Activated naive CD4-positive, alpha-beta T cell treated with anti-CD3 and anti-CD28 coated beads, Interleukin-2, amount 50 U/mL, for 16 hours (primary cell): ENCODE data around the gene ALDH5A1.
"Not testable (repeated sequence)": the region's sequence is repeated elsewhere in the genome, so short reads cannot be mapped to it uniquely, and the experiment has no call there.

Experiments
- DNase-seq: peaks from one replicate; pipeline ENCODE4 v3.0.0-alpha.2; 2020

The ALDH5A1 gene

DNA sequence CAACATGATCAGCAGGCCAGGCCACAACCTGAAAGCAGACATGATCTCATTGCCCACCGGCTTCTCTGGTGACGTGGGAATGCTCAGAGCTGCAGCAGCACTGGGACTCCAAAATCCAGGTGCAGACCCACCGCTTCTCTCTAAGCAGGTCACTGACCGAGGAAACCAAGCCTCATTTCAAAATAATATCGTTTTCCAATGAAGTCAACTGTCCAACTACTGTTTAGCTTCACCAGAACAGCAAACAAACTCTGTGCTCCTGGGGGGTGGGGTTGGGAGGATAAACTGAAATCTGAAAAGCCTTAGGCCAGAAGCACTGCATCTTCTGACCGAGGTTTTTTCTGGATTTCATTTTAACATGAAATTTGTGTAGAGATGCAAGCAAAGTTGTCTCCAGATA lies 5.3 kb upstream of the ALDH5A1 start, which contains the start of gene GPLD1:
GPLD1 (minus strand) TSS at position 109 of the 400 bp plus-strand sequence; CDS start at position 42, 67 bp downstream.
- no peak for DNase-seq

DNA sequence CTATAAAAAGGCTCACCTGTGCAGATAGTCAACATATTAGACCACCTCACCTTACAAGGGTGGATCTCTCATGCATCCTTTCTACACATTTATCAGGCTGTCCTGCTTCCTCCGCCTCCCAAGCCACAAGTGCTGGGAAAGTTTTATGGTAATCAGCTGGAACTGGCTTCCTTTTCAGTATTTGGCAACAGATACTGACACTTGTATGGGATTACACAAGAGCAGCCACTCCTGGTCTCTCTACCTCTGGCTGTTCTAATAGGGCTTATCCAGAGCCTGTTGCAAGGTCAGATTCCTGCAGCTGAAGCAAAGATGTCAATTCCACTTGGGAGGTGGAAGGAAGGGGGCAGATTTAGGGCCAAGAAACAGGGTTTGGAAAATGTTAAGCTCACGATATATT lies 4.9 kb upstream of the ALDH5A1 start:
- DNase-seq, result no peak

DNA sequence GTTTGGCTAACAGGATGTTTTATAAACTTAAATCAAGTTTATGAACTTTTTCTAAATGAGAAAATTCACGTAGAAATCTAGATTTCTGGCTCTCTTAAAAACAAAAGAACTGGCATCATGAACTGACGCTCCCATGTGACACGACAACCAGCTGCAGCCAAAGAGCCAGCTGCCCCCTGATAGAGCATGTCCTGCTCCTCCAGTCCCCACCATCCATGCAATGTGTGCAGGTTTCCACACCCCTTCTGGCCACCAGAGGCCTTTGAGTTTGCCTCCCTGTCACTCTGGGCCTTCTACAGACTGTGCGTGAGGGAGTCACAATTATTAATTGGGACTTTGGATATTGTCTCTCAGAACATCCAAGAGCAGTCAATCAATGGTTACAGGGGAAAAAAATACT lies 3.8 kb upstream of the ALDH5A1 start:
- no peak for DNase-seq

DNA sequence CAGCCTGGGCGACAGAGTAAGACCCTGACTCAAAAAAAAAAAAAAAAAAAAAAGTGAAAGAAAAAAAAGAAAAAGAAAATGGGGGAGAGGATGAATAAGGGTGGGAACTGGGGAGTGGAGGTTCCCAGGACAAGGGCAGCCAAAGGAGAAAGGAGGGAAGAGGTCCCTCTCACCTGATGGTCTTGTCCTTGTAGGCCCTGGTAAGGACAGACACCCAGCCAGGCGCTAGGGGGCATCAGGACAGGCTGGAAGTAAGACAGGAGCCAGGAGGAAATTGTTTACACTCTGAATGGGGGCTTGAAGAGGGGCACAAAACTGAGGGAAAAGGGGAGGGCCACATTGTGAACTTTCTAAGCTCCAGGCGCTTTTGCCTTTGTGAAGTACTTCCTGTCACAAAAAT lies 2.3 kb upstream of the ALDH5A1 start:
- DNase-seq, result no peak

DNA sequence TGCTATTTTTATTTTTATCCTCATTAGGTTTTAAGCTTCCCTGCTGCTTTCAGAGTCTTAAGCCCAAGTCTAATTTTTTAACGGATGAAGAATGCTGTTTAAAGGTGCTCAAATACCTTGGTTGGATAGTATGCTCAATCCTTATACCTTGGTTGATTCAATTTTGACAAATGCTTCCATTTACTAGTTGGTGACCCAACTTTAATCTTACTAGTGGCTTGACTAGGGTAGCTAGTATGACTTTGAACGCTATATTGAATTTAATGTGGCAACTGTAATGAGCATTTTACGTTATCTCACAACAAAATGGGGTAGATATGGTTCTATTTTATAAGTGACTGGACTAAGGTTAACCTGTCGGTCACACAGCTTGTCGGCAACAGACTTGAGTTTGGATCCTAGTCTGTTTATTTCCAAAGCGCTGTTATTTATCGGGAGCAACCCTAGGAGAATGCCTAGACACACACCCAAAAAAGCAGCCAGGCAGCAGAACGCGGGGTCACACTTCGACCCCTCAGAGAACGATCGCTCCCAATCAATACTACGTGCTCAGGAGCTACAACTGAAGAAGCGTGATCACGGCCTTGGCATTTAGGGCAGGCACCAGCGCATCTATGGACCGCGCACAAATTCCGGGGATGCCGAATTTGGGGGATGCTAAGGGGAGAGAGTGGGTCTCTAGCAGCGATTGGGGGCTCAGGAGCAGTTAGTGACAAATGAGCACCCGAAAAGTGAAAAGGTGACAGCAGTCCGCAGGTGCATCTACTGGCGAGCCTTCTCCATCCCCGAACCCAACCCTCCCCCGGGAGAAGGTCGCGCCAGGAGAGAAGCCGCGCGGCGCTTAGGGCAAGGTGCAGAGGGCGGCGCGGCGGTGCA lies 586 bp upstream of the ALDH5A1 start:
- DNase-seq, result no peak

DNA sequence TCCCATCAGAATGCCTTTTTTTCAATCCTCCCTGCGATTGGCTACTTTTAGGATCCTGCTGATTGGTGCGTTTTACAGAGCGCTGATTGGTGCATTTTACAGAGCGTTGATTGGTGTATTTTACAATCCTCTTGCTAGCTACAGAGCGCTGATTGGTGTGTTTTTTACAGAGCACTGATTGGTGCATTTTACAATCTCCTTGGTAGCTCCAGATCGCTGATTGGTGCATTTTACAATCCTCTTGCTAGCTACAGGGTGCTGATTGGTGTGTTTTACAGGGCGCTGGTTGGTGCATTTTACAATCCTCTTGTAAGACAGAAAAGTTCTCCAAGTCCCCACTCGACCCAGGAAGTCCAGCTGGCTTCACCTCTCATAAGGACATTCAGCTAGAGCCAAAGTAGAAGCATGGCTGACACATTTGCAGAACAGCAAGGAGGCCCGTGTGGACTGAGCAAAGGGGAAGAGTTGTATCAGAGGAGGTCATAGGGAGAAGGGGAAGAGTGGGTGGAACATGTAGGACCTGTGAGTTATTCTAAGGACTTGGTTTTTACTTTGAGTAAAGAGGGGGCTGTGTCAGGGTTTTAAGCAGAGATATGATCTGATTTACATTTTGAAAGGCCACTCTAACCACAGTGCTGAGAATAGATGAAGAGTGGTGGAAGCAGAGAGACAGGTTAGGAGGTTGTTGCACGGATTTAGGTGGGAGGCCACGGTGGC lies 2.6 kb downstream of the ALDH5A1 start:
- DNase-seq, result no peak

DNA sequence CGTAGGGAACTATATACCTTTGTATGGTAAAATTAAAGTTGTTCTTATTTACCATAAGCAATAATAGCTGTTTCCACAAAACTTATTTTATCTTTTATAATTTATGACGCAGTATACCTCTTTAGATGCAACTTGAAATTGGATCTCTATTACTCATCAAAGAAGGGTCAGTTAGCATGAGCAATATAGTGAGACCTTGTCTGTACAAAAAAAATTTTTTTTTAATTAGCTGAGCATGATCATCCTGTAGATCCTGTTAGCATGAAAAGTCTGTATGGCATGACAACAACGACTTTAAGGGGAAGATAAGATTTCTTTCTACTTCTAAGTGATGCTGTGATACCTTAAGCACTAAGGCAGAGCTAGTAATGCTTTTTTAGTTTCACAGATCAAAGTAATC lies 5.9 kb downstream of the ALDH5A1 start:
- DNase-seq, result no peak

DNA sequence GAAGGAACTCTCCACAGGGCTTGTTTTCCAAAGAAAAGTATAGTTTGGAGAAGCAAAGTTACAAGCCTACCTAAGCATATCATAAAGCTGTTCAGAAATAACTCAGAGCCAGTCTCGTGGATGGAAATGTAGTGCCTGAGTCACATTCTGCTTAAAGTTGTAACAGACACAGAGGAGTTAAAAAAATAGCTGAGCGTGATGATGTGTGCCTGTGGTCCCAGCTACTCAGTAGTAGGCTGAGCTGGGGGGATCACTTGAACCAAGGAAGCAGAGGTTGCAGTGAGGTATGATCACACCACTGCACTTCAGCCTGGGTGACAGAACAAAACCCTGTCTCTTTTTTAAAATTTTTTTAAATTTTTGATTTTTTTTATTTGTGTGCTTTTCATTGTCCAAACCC lies 6.6 kb downstream of the ALDH5A1 start:
- no peak for DNase-seq

DNA sequence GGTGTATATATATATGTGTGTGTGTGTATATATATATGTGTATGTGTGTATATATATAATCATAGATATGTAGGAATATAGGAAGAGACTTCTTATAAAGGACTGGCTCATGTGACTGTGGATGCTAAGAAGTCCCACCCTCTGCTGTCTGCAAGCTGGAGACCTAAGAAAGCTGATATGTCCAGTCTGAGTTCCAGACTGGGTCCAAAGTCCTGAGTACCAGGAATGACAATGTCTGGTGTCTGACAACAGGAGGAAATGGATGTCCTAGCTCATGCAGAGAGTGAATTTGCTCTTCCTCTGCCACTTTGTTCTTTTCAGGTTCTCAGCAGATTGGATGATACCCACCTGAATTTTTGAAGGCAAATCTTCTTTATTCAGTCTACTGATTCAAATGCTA lies 7.1 kb downstream of the ALDH5A1 start:
- DNase-seq, result no peak

DNA sequence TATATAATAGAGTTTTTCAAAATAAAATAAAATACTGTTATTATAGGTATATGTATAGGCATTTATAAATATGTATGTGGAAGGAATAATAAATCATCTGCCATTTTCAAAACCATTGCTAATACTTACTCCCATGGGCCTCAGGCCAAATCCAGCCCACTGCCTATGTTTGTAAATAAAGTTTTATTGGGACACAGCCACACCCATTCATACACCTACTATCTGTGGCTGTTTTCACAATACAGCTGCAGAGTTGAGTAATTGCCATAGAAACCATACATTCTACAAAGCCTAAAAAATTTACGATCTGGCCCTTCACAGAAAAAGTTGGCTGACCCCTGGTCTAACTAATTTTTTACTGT lies 9.5 kb downstream of the ALDH5A1 start:
- DNase-seq, result no peak

DNA sequence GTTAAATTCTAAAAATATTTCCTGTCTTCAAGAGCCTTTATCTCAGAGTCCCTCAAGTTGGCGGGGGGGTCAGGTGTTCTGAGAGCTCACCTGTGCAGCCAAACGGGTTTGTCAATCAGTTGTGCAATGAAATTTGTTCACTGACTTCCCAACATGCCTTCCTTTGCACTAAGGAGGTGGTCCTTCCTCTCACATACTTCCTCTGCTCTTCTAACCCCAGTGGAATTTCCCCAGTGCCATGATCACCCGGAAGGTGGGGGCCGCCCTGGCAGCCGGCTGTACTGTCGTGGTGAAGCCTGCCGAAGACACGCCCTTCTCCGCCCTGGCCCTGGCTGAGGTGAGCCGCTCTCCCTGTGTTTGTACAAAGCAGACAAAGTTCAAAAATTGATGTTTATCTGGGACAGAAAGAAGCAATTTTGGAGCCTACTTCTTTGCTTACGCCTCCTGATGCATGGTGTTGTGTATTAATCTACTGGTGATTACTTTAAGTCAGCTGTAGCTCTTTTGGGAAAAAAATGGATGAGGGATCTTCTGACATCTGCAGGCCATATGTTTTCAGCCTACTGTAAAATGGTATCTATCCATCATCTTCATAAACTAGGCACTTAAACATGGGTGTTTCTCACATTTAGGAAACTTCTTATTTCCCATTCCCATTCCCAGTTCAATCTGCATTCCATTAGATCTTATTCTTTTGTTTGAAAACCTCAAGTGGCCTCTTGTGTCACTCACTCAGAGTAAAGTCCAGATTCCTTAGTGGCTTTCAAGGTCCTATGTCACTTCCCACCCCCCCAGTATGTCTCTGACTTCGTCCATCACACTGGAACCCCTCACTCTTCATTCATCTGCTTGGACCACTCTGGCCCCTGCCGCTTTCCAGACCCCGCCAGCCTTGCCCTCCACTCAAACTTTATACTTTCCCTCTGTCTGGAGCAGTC lies 10.1 kb downstream of the ALDH5A1 start:
- DNase-seq, result no peak

DNA sequence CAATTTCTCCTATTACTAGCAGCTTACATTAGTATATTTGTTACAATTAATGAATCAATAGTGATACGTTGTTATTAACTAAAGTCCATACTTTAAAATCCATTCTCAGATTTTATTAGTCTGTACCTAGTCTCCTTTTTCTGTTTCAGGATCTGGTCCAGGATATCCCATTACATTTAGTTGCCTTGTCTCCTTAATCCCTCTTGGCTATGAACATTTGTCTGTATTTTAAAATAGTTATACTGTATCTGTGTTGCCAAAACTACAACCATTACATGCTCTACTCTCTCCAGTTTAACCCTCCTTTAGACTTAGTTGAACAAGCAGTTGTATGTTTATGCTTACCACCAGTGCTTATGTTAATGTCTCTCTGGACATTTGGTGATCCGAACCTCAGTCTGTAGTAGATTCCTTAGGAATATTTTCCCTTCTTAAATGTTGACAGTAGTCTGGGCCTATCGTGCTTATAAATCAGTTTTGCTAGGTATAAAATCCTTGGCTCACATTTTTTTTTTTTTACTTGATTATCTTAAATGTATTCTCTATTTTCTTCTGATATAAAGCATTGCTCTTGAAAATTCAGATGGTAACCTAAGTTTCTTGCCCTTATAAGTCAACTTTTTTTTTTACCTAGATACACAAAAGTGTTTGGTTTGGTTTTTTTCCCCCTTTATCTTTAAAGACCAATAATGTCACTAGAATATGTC lies 12.2 kb downstream of the ALDH5A1 start:
- no peak for DNase-seq

DNA sequence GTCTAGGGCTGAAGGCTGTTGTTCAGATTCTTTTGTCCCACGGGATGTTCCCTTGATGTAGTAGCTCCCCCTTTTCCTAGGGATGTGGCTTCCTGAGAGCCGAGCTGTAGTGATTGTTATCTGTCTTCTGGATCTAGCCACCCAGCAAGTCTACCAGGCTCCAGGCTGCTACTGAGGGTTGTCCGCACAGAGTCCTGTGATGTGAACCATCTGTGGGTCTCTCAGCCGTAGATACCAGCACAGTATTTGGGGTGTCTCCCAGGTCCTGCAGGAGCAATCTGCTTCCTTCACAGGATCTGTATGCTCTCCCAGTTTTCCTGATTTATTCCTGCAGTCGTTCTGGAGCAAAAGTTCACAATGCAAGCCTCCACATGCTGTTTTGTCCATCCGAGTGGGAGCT lies 17.2 kb downstream of the ALDH5A1 start:
- not testable (repeated sequence) for DNase-seq

DNA sequence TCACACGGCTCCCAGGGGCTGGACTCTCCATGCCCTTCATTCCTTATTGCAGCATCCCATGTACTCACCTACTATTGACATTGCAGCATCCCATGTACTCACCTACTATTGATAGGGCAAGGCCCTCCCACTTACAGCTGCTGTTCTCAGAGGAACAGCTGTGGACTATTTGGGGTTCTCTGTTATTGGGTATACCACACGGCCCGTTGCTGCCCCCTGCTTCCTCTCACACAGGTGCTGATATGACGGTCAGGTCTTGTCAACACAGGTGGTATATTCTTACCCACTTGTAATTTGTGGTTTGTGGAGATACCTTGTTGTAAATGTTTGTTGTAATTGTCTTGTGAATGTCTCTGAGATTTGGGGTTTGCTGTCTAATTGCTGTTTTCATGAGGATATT lies 18.8 kb downstream of the ALDH5A1 start:
- no peak for DNase-seq

DNA sequence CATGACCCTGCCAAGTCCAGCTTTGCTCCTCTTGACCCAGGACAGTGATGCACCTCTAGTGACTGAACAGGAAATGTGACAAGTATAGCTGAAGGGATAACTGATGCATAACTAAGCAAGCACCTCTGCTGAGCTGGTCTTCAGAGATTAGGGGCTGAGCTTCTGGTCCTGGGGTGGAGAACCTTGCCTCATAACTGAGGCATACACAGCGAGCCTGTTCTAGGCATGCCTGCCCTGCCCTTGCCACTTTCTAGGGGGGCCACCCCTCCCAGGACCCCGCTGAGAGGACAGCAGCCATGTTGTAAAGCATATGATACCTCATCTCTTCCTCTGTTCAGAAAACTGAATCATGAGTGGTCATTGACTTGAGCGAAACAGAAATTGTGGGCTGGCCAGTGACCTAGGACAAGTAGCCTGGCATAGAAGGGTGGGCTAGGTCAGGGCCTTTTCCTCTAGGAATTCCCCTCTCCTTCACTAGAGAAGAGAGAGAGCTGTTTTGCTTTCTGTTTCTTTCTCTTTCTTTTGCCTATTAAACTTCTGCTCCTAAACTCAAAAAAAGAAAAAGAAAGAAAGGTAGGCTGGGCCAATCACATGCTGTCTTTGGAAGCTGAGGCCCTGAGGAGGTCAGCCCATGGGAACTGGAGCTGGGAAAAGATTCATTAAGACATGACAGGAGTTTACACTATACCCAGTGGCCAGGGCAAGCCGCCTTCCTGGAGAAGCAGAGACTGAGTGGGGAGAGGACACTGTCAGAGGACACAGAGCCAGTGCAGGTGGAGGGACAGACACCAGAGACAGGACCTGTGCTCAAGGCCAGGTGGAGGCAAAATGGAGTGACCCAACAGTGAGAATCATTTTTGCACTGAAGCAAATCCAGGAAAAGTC lies 23.1 kb downstream of the ALDH5A1 start:
- DNase-seq, result no peak

DNA sequence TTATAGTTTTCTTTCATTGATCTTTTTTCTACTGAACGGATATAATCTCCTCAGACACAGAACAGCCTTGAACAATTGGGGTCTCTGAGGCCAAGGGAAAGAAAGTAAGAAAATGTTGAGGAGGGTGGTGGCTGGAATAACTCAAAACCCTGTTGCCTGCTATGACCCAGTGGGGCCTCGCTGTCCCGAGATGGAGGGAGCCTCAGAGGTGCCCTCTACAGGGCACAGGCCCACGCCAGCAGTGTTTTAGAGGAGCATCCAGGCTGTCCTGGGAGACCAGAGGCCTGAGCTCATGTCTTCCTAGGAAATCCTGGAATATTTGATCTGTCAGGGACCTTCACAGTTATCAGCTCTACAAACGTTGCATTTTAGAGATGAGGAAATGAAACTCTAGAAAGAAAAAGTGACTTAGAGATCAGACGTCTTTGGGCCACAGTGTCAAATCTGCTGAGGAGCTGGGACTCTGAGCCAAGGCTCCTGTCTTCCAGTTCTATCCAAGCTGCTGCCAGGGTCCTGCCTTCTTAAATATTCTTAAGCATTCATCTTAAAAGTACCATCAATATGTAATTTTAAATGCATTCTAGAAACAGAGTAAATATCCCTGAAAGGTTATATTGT lies 26.3 kb downstream of the ALDH5A1 start:
- peak; percentile 34 for DNase-seq

DNA sequence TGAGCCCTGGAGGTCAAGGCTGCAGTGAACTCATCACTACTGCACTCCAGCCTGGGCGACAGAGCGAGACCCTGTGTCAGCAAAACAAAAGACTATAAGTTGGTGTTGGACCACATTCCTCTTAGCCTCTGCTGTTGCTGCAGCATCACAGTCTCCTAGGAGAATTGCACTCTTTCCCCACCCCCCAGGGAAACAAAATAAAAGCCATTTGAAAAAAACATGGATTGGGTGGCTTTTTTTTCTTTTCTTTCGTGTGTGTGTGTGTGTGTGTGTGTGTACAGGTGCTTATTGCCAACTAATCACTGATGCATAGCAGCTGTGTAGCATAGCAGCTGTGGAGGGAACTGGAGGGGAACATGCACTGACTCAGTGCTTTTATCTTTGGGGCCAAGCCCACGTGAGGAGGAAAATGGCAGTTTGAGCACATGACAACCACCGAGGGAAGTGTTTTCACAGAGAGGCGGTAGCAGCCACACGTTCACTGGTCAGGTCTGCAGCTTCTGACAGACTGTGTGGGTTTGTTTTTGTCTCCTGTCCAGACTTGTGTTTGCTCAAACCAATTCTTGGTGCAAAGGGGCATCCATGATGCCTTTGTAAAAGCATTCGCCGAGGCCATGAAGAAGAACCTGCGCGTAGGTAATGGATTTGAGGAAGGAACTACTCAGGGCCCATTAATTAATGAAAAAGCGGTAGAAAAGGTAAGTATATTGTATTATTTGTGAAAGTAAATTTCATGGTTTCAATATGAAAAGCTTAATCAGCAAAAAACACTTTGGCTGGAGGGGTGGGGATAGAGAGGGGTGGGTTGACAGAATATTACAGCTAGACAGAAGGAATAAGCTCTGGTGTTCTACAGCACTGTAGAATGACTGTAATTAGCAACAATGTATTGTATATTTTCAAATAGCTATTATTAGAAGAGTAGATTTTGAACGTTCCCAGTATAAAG lies 27.7 kb downstream of the ALDH5A1 start:
- no peak for DNase-seq

DNA sequence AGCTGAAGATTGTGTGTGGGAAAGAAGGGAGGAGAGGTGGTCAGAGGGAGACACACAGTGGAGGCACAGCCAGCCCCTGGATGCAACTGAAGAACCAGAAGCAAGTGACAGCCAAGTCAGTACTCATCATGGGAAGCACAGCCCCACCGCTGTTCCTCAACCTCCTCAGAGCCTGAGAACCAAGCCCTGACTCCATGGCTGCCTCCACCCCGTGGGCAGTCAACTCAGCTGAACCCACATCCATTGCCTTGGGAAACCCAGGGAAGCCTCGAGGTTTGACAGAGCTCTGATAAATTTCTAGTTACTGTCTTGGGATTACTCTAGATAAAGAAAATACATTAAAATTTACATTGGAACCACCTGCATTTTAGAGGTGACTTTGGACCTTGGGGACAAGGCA lies 29.6 kb downstream of the ALDH5A1 start:
- DNase-seq, result no peak

DNA sequence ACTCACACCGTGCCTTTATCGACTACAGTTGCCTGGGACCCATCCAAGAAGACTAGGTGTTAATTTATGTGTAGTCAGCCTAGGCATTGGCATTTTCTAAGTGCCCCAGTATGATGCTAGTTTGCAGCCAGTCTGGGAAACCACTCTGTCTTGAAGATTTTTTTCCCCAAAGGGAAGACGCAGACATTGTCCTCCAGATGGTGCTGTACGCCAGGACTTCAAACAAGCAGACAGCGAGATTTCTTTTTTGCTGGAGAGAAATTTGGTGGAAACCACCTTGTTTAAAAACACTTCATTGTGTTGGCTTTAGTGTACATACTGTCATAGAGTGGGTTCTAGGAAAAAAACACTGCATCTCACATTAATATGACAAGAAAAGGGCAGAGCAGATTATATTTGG lies 30.0 kb downstream of the ALDH5A1 start:
- no peak for DNase-seq

DNA sequence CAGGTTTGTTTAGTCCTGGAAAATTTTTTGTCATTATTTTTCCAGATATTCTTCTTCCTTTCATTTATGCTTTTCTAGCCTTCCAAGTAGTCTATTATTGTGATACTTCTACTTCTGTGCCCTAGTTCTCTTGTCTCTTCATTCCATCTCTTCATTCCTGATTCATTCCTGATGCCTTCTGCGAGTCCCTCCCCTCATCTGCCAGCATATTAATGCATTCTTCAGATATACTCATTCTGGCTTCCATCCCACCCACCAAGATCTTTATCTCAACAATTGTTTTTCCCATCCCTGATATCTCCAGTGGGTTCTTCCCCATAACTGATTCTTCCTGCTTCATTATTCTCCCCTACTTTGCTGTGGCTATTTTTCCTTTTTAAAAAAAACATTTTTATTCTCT lies 35.2 kb downstream of the ALDH5A1 start:
- no peak for DNase-seq
